ENCODE measurements around the gene FAM222B. TPM values are rescaled to one million over a fixed set of nuclear protein-coding genes. Genes with fewer than 3 reads are reported as not detected.
"Not testable (repeated sequence)": the region's sequence is repeated elsewhere in the genome, so short reads cannot be mapped to it uniquely, and the experiment has no call there.

Gene FAM222B
- total and polyA plus RNA-seq, 5 experiments from 2014 or later = 7.5 to 23.1 (median 16.9) TPM

DNA sequence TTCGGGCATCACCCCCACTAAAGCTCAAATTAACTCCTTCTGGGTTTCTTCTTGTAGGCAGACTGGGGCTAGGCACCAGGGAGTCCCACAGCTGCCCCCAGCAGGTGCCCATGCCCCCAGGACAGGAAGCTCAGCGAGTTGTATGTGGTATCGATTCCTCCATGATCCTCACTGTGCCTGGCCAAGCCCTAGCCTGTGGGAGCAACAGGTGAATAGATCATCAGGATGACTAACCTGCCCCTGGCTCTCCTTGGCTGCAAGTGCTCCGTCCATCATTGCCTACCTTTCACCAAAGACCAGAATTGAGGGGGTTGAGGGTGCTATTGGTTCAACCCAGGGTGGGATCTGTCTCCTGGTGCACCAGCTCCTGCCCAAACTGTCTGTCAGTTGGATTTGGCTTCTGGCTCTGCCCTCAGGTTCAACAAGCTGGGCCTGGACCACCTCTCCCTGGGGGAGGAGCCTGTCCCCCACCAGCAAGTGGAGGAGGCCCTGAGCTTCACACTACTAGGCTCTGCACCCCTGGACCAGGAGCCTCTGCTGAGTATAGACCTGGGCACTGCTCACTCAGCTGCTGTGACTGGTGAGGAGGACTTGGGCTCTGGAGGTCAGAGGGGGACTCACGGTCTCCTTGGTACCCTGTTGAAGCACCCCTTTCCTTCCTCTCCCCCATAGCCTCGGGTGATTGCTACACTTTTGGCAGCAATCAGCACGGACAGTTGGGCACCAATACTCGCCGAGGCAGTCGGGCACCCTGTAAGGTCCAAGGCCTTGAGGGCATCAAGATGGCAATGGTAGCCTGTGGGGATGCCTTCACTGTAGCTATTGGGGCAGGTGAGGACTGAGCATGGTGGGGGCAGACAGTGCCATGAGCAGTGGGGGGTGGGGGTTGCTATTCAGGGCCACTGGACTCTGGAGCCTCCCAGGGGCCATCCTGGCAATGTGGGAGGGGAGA, 101.9 kb downstream of the FAM222B start:
- Mint-ChIP-seq H3K9me3 (no peaks in the 10 kb centered on the region), H3K27ac (peak overlapping the region in 1 of 10 donors; percentile 59), H3K36me3 (peaks cover 0 to 2% (median 0%) of the 10 kb centered on the region in 3 donors), H3K4me1 (peaks cover 8 to 58% (median 27%) of the 10 kb centered on the region in 4 donors), H3K4me3 (no peak overlapping the region), H3K27me3 (no peaks in the 10 kb centered on the region)
- DNase-seq (no peak), ATAC-seq (no peak)
- POLR2A ChIA-PET = interaction anchor here (3.0 to 15.6 kb wide), 2 partner anchors 14 to 21 kb away, joined by 12 to 365 read pairs; partner anchors contain the start of genes NEK8, RPL23A and TLCD1

- peaks cover 7 to 52% (median 20%) of the 10 kb centered on the region in 4 donors for H3K4me1 Mint-ChIP-seq
- peak overlapping the region in 9 of 10 donors; percentile 9 to 54 (median 37) for H3K4me3 Mint-ChIP-seq
- H3K27ac Mint-ChIP-seq = peak overlapping the region; percentile 57 to 94 (median 85)
- no peaks in the 10 kb centered on the region for H3K9me3 Mint-ChIP-seq
- DNase-seq (peak in 8 of 10 donors; percentile 36 to 74 (median 46)), ATAC-seq (peak; percentile 60 to 85)
- no peaks in the 10 kb centered on the region for H3K27me3 Mint-ChIP-seq
- peaks cover 0 to 2% (median 0%) of the 10 kb centered on the region in 3 donors for H3K36me3 Mint-ChIP-seq
- POLR2A ChIA-PET = interaction anchor here (15.6 kb wide), 1 partner anchor 13 kb away, joined by 365 read pairs; the partner anchor contains the start of genes NEK8 and TLCD1
These were observed 103.8 kb downstream of the FAM222B start for GRCh38 chr17:28738680-28739384.

DNA sequence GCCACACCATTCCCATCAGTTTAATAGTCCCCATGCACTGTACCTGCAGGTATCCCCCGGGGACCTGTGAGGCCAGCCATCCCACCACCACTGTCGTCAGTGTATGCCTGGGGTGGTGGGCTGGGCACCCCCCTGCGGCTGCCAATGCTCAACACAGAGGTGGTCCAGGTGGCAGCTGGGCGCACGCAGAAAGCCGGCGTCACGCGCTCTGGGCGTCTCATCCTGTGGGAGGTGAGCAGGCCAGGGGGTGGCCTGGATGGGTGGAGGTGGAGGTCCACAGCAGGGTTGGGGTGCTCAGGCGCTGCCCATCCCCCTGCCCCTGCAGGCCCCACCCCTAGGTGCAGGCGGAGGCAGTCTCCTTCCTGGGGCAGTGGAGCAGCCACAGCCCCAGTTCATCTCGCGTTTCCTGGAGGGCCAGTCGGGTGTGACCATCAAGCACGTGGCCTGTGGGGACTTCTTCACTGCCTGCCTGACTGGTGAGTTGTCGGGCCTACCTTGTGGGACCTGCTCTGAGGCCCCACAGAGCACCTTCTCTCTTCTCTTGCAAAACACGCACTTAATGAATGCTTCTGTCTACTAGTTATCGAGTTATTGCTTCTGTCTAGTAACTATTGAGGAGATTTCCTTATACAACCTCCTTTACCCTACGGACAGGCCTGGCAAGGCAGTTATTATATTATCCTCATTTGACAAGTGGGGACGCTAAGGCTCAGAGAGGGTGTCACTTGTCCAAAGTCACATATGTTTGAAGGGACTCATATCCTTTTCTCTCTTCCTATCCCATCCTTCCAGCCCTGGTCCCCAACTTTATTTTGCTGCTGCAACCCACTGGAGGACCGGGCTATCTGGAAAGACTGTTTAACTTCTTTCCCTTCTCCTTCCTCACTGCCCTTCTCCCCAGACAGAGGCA, 104.6 kb downstream of the FAM222B start:
- Mint-ChIP-seq H3K4me1 (peaks cover 8 to 51% (median 19%) of the 10 kb centered on the region in 4 donors), H3K27ac (peak overlapping the region; percentile 70 to 94 (median 85)), H3K4me3 (peak overlapping the region in 8 of 10 donors; percentile 9 to 54 (median 38)), H3K36me3 (peaks cover 0 to 2% (median 0%) of the 10 kb centered on the region in 3 donors), H3K9me3 (no peaks in the 10 kb centered on the region), H3K27me3 (no peaks in the 10 kb centered on the region)
- POLR2A ChIA-PET = interaction anchor here (15.6 kb wide), 1 partner anchor 12 kb away, joined by 365 read pairs; the partner anchor contains the start of genes NEK8 and TLCD1
- peak in 1 of 10 donors; percentile 54 for DNase-seq
- peak in 1 of 2 donors; percentile 34 for ATAC-seq

DNA sequence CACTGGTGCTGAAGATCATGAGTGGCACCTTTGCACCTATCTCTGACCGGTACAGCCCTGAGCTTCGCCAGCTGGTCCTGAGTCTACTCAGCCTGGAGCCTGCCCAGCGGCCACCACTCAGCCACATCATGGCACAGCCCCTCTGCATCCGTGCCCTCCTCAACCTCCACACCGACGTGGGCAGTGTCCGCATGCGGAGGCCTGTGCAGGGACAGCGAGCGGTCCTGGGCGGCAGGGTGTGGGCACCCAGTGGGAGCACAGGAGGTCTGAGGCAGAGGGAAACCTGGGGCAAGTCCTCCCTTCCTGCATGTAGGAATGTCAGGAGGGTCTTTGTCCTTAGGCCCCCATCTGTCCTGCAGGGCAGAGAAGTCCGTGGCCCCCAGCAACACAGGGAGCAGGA, 105.3 kb downstream of the FAM222B start:
- Mint-ChIP-seq H3K4me1 (peaks cover 8 to 46% (median 19%) of the 10 kb centered on the region in 4 donors), H3K4me3 (no peak overlapping the region), H3K9me3 (no peaks in the 10 kb centered on the region), H3K36me3 (peaks cover 0 to 2% (median 0%) of the 10 kb centered on the region in 3 donors), H3K27ac (no peak overlapping the region), H3K27me3 (no peaks in the 10 kb centered on the region)
- no peak for DNase-seq
- POLR2A ChIA-PET = no interaction called here
- no peak for ATAC-seq

DNA sequence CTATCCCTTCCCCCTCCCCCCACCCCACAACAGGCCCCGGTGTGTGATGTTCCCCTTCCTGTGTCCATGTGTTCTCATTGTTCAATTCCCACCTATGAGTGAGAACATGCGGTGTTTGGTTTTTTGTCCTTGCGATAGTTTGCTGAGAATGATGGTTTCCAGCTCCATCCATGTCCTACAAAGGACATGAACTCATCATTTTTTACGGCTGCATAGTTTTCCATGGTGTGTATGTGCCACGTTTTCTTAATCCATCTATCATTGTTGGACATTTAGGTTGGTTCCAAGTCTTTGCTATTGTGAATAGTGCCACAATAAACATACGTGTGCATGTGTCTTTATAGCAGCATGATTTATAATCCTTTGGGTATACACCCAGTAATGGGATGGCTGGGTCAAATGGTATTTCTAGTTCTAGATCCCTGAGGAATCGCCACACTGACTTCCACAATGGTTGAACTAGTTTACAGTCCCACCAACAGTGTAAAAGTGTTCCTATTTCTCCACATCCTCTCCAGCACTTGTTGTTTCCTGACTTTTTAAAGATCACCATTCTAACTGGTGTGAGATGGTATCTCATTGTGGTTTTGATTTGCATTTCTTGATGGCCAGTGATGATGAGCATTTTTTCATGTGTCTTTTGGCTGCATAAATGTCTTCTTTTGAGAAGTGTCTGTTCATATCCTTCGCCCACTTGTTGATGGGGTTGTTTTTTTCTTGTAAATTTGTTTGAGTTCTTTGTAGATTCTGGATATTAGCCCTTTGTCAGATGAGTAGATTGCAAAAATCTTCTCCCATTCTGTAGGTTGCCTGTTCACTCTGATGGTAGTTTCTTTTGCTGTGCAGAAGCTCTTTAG, 106.4 kb downstream of the FAM222B start:
- ATAC-seq, H3K27ac Mint-ChIP-seq, H3K27me3 Mint-ChIP-seq, H3K36me3 Mint-ChIP-seq, H3K9me3 Mint-ChIP-seq, DNase-seq, H3K4me3 Mint-ChIP-seq: not testable (repeated sequence)
- POLR2A ChIA-PET = interaction anchor here (1.5 kb wide), 1 partner anchor 10 kb away, joined by 4 read pairs; no protein-coding TSS in a partner anchor
- H3K4me1 Mint-ChIP-seq = peaks cover 10 to 35% (median 19%) of the 10 kb centered on the region in 4 donors

- peaks cover 0 to 2% (median 0%) of the 10 kb centered on the region in 3 donors for H3K36me3 Mint-ChIP-seq
- no peak for ATAC-seq
- no peaks in the 10 kb centered on the region for H3K27me3 Mint-ChIP-seq
- no peak overlapping the region for H3K27ac Mint-ChIP-seq
- H3K9me3 Mint-ChIP-seq = no peaks in the 10 kb centered on the region
- H3K4me3 Mint-ChIP-seq = no peak overlapping the region
- POLR2A ChIA-PET = interaction anchor here (0.7 to 1.5 kb wide), 2 partner anchors 10 to 16 kb away, joined by 3 to 4 read pairs; partner anchors contain the start of gene RPL23A
- peaks cover 10 to 29% (median 19%) of the 10 kb centered on the region in 4 donors for H3K4me1 Mint-ChIP-seq
- DNase-seq = no peak
These were observed 107.3 kb downstream of the FAM222B start for GRCh38 chr17:28735242-28735722.

DNA sequence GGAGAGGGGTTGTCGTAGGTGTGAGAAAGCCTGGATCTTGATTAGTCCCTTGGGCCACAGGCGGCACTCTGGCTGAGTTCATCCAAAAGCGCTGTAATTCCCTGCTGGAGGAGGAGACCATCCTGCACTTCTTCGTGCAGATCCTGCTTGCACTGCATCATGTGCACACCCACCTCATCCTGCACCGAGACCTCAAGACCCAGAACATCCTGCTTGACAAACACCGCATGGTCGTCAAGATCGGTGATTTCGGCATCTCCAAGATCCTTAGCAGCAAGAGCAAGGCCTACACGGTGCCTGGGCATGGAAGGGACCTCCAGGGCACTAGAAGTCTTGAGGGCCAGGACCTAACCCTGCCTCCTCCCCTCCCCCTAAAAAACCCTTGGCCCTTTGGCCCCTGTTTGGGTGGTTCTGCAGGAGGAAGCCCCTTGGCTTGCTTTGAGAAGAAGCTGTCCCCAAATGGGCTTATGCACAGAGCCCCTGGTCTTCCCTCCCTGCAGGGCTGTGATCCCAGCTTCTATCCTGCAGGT, 107.8 kb downstream of the FAM222B start:
- H3K36me3 Mint-ChIP-seq = peaks cover 0 to 2% (median 0%) of the 10 kb centered on the region in 3 donors
- DNase-seq = peak in 1 of 10 donors; percentile 18

GRCh38 chr17:28733346-28733745, 109.2 kb downstream of the FAM222B start:
- ATAC-seq (no peak), DNase-seq (no peak)
- H3K4me3 Mint-ChIP-seq = no peak overlapping the region
- no peaks in the 10 kb centered on the region for H3K27me3 Mint-ChIP-seq
- peaks cover 0 to under 1% (median 0%) of the 10 kb centered on the region in 3 donors for H3K36me3 Mint-ChIP-seq
- POLR2A ChIA-PET = interaction anchor here (0.7 to 1.0 kb wide), 3 partner anchors 10 to 17 kb away, joined by 3 to 5 read pairs (median 3); no protein-coding TSS in a partner anchor
- H3K4me1 Mint-ChIP-seq = peaks cover 8 to 26% (median 16%) of the 10 kb centered on the region in 4 donors
- no peaks in the 10 kb centered on the region for H3K9me3 Mint-ChIP-seq
- no peak overlapping the region for H3K27ac Mint-ChIP-seq

More for the DNA sequence above, 107.8 kb downstream of the FAM222B start:
- ATAC-seq = peak in 1 of 2 donors; percentile 17
- Mint-ChIP-seq H3K27me3 (no peaks in the 10 kb centered on the region), H3K9me3 (no peaks in the 10 kb centered on the region), H3K4me1 (peaks cover 10 to 30% (median 19%) of the 10 kb centered on the region in 4 donors), H3K27ac (peak overlapping the region in 2 of 10 donors; percentile 11 to 24), H3K4me3 (no peak overlapping the region)
- POLR2A ChIA-PET = interaction anchor here (0.7 to 1.5 kb wide), 3 partner anchors 11 to 16 kb away, joined by 3 to 4 read pairs (median 3); partner anchors contain the start of gene RPL23A

- H3K9me3 Mint-ChIP-seq = no peaks in the 10 kb centered on the region
- peaks cover 19 to 37% (median 36%) of the 10 kb centered on the region in 4 donors for H3K4me1 Mint-ChIP-seq
- peak overlapping the region in 3 of 10 donors; percentile 15 to 44 (median 39) for H3K27ac Mint-ChIP-seq
- DNase-seq (no peak), ATAC-seq (no peak)
- H3K27me3 Mint-ChIP-seq = no peaks in the 10 kb centered on the region
- POLR2A ChIA-PET = interaction anchor here (4.2 to 7.5 kb wide), 2 partner anchors 16 to 18 kb away, joined by 41 to 365 read pairs; partner anchors contain the start of genes PROCA1 and TRAF4
- peak overlapping the region in 1 of 10 donors; percentile 33 for H3K4me3 Mint-ChIP-seq
- peaks cover 0 to 5% (median 0%) of the 10 kb centered on the region in 3 donors for H3K36me3 Mint-ChIP-seq
These were observed 112.7 kb downstream of the FAM222B start for GRCh38 chr17:28729950-28730330.

All from naive thymus-derived CD8-positive, alpha-beta T cell (primary cell).